Activated T-helper 17 cell treated with anti-CD3 and anti-CD28 coated beads, Interleukin-2, amount 50 U/mL, for 72 hours (primary cell): Measurements from ENCODE around the gene PDIA2. TPM values are rescaled to one million over a fixed set of nuclear protein-coding genes. Genes with fewer than 3 reads are reported as not detected.

Experiments used
- ATAC-seq: fragments of 150-1000 bp; cut with Tn5 transposase; replicated peaks from 2 replicates; pipeline ENCODE4 v1.10.0; 2021; ENCODE audit warnings: mild to moderate bottlenecking, moderate library complexity
- H3K27ac Mint-ChIP-seq: one replicate; pipeline ENCODE4 v1.8.0; 2022; ENCODE audit warnings: mixed read lengths
- H3K27me3 Mint-ChIP-seq: one replicate; pipeline ENCODE4 v1.8.0; 2022; ENCODE audit warnings: mixed read lengths
- H3K36me3 Mint-ChIP-seq: one replicate; pipeline ENCODE4 v1.8.0; 2022; ENCODE audit warnings: low read depth, mild to moderate bottlenecking, mixed read lengths
- H3K4me1 Mint-ChIP-seq: one replicate; pipeline ENCODE4 v1.8.0; 2022; ENCODE audit warnings: mixed read lengths
- H3K4me3 Mint-ChIP-seq: one replicate; pipeline ENCODE4 v1.8.0; 2022; ENCODE audit warnings: mild to moderate bottlenecking, mixed read lengths
- H3K9me3 Mint-ChIP-seq: one replicate; pipeline ENCODE4 v1.8.0; 2022; ENCODE audit warnings: mixed read lengths
- total RNA-seq, 2 donors: library from RNA; stranded (reverse); gene quantifications; one replicate each; pipeline ENCODE4 v1.2.3, GENCODE V29; 2022

Gene PDIA2, protein sequence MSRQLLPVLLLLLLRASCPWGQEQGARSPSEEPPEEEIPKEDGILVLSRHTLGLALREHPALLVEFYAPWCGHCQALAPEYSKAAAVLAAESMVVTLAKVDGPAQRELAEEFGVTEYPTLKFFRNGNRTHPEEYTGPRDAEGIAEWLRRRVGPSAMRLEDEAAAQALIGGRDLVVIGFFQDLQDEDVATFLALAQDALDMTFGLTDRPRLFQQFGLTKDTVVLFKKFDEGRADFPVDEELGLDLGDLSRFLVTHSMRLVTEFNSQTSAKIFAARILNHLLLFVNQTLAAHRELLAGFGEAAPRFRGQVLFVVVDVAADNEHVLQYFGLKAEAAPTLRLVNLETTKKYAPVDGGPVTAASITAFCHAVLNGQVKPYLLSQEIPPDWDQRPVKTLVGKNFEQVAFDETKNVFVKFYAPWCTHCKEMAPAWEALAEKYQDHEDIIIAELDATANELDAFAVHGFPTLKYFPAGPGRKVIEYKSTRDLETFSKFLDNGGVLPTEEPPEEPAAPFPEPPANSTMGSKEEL
- total RNA-seq, result not detected

GRCh38 chr16:283033-283805, at the start of gene PDIA2:
Gene PDIA2, plus strand, starts transcription at chr16:283164. Its CDS starts 6 bp downstream, at chr16:283170.
- no peaks in the 10 kb centered on the region for H3K27me3 Mint-ChIP-seq
- H3K36me3 Mint-ChIP-seq, result peaks cover 6% of the 10 kb centered on the region
- H3K9me3 Mint-ChIP-seq, result no peaks in the 10 kb centered on the region
- no peak within 1 kb of the TSS for H3K4me3 Mint-ChIP-seq
- no peak within 1 kb of the TSS for H3K27ac Mint-ChIP-seq
- no peaks in the 10 kb centered on the region for H3K4me1 Mint-ChIP-seq
- no peak for ATAC-seq

- Mint-ChIP-seq H3K36me3 (no peaks in the 10 kb centered on the region), H3K27ac (peak within 1 kb of the TSS; percentile 98), H3K4me3 (peak within 1 kb of the TSS; percentile 83), H3K27me3 (no peaks in the 10 kb centered on the region), H3K9me3 (no peaks in the 10 kb centered on the region), H3K4me1 (peaks cover 3% of the 10 kb centered on the region)
- peak; percentile 94 for ATAC-seq
Measured at GRCh38 chr16:234468-235305, 48.3 kb upstream of the PDIA2 start, which contains the start of gene FAM234A. Gene FAM234A, plus strand, starts transcription at chr16:234821. Its CDS starts 19,593 bp downstream, at chr16:254414.

GRCh38 chr16:239948-240277, 43.1 kb upstream of the PDIA2 start:
- Mint-ChIP-seq H3K27ac (no peak overlapping the region), H3K36me3 (no peaks in the 10 kb centered on the region), H3K4me3 (no peak overlapping the region), H3K4me1 (peaks cover 3% of the 10 kb centered on the region), H3K27me3 (no peaks in the 10 kb centered on the region), H3K9me3 (no peaks in the 10 kb centered on the region)
- ATAC-seq, result no peak

- Mint-ChIP-seq H3K4me3 (no peak overlapping the region), H3K27ac (no peak overlapping the region), H3K36me3 (no peaks in the 10 kb centered on the region), H3K27me3 (no peaks in the 10 kb centered on the region), H3K4me1 (peaks cover 3% of the 10 kb centered on the region), H3K9me3 (no peaks in the 10 kb centered on the region)
- no peak for ATAC-seq
Measured at GRCh38 chr16:240559-240958, 42.4 kb upstream of the PDIA2 start.

- Mint-ChIP-seq H3K36me3 (no peaks in the 10 kb centered on the region), H3K4me1 (peaks cover under 1% of the 10 kb centered on the region), H3K9me3 (no peaks in the 10 kb centered on the region), H3K4me3 (no peak overlapping the region), H3K27me3 (no peaks in the 10 kb centered on the region), H3K27ac (no peak overlapping the region)
- no peak for ATAC-seq
Measured at GRCh38 chr16:242281-242680, 40.7 kb upstream of the PDIA2 start.

- Mint-ChIP-seq H3K36me3 (no peaks in the 10 kb centered on the region), H3K27me3 (no peaks in the 10 kb centered on the region), H3K9me3 (no peaks in the 10 kb centered on the region), H3K4me3 (no peak overlapping the region), H3K4me1 (no peaks in the 10 kb centered on the region), H3K27ac (no peak overlapping the region)
- ATAC-seq, result no peak
Measured at GRCh38 chr16:243348-243747, 39.6 kb upstream of the PDIA2 start.

- Mint-ChIP-seq H3K27me3 (no peaks in the 10 kb centered on the region), H3K4me3 (no peak overlapping the region), H3K27ac (no peak overlapping the region), H3K9me3 (no peaks in the 10 kb centered on the region), H3K36me3 (peaks cover under 1% of the 10 kb centered on the region), H3K4me1 (no peaks in the 10 kb centered on the region)
- no peak for ATAC-seq
Measured at GRCh38 chr16:245105-245504, 37.9 kb upstream of the PDIA2 start.

DNA sequence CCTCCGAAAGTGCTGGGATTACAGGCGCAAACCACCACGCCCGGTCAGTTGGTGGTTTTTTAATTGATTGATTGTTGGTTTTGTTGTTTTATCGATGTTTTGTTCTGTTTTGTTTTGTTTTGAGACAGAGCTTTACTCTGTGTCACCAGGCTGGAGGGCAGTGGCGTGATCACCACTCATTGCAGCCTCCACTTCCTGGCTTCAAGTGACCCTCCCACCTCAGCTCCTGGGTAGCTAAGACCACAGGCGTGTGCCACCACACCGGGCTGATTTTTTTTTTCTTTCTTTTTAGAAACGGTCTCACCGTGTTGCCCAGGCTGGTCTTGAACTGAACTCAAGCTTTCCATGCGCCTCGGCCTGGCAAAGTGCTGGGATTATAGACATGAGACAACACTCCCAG, 35.9 kb upstream of the PDIA2 start:
- Mint-ChIP-seq H3K27me3 (no peaks in the 10 kb centered on the region), H3K4me3 (no peak overlapping the region), H3K4me1 (no peaks in the 10 kb centered on the region), H3K36me3 (peaks cover 8% of the 10 kb centered on the region), H3K9me3 (no peaks in the 10 kb centered on the region), H3K27ac (no peak overlapping the region)
- no peak for ATAC-seq

DNA sequence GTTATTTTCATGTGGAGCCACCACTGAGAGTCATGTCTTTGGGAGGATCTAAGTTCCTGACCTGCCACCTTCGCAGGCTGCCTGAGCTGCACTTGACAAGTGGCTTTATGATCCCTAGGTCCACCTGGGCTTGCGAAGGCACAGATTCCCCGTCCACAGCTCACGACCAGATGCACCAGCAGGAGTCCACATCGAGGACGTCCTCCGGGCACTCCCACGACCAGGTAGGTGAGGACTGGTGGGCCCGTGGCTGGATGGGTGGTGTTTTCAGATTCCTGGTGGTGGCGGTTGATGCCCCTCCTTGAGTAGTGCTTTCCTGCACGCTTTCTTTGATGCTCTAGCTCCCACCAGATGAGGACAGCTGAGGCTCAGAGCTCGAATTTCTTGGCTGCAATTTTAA, 33.5 kb upstream of the PDIA2 start:
- Mint-ChIP-seq H3K4me1 (peaks cover 7% of the 10 kb centered on the region), H3K36me3 (peaks cover 8% of the 10 kb centered on the region), H3K4me3 (no peak overlapping the region), H3K9me3 (no peaks in the 10 kb centered on the region), H3K27ac (no peak overlapping the region), H3K27me3 (no peaks in the 10 kb centered on the region)
- no peak for ATAC-seq

DNA sequence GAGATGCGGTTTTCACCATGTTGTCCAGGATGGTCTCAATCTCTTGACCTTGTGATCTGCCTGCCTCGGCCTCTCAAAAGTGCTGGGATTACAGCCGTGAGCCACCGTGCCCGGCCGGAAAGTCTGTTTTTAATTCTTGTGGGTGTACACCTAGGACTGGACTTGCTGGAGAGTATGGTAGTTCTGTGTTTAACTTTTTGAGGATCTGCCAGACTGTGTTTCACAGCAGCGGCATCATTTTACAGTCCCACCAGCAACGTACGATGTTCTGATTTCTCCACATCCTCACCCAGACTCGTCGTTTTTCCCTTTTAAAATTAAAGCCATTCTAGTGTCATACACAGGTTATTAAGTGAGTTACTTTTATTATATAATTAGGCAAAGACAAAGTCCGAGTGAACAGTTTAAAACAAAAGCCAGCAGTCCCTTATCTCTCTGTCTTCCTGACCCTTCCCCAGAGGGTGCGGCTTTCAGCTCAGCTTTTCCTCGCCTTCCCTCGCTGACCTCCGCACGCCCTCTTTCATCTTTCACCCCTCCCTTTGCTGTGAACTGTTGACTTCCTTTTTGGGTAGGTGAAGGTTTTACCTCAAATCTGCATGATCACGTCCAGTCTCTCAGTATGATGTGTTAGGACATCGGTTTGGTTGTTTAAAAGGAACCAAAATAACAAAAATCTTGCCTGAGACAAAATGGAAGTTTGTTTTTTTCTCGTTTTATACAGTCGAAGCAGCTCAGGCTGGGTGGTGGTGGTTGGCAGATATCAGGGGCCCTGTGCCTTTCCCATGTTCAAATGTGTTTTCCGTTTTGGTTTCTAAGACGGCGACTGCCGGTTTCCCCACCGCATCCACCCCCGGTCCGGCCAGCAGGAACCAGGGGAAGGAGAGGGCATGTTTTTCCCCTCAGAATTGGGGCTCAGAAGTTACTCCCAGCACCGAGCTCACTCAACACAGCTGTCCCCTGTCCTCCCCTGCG, 30.3 kb upstream of the PDIA2 start:
- peak overlapping the region; percentile 68 for H3K4me3 Mint-ChIP-seq
- peaks cover 24% of the 10 kb centered on the region for H3K36me3 Mint-ChIP-seq
- ATAC-seq, result peak; percentile 97
- H3K9me3 Mint-ChIP-seq, result no peaks in the 10 kb centered on the region
- H3K27me3 Mint-ChIP-seq, result no peaks in the 10 kb centered on the region
- peak overlapping the region; percentile 30 for H3K27ac Mint-ChIP-seq
- H3K4me1 Mint-ChIP-seq, result peaks cover 7% of the 10 kb centered on the region

GRCh38 chr16:253833-254232, 29.1 kb upstream of the PDIA2 start:
- no peak for ATAC-seq
- Mint-ChIP-seq H3K27me3 (no peaks in the 10 kb centered on the region), H3K4me3 (peak overlapping the region; percentile 68), H3K36me3 (peaks cover 24% of the 10 kb centered on the region), H3K4me1 (peaks cover 7% of the 10 kb centered on the region), H3K9me3 (no peaks in the 10 kb centered on the region), H3K27ac (no peak overlapping the region)

DNA sequence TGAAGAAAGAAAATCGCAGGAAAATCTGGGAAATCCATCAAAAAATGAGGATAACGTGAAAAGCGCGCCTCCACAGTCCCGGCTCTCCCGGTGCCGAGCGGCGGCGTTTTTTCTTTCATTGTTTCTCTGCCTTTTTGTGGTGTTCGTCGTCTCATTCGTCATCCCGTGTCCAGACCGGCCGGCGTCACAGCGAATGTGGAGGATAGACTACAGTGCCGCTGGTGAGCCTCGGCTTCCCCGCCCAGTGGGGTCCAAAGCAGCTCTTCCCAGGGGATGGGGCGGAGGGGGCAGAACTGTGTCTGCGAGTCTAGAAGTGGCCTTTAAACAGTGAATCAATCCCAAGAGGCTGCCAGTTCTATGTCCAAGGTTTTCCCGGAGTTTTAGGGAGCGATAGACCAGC, 28.5 kb upstream of the PDIA2 start:
- Mint-ChIP-seq H3K4me1 (peaks cover 13% of the 10 kb centered on the region), H3K9me3 (no peaks in the 10 kb centered on the region), H3K36me3 (peaks cover 24% of the 10 kb centered on the region), H3K4me3 (no peak overlapping the region), H3K27ac (no peak overlapping the region), H3K27me3 (no peaks in the 10 kb centered on the region)
- no peak for ATAC-seq

DNA sequence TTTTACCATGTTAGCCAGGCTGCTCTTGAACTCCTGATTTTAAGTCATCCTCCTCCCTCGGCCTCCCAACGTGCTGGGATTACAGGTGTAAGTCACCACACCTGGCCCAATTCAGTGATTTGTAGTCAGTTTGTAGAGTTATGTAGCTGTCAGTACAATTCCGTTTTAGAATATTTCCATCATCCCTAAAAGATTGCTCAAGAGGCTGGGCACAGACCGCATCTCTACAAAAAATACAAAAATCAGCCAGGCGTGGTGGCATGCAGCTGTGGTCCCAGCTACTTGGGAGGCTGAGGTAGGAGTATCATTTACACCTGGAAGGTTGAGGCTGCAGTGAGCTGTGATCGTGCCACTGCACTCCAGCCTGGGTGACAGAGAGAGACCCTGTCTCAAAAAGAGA, 27.8 kb upstream of the PDIA2 start:
- H3K4me3 Mint-ChIP-seq, result no peak overlapping the region
- H3K4me1 Mint-ChIP-seq, result peaks cover 13% of the 10 kb centered on the region
- peaks cover 23% of the 10 kb centered on the region for H3K36me3 Mint-ChIP-seq
- no peaks in the 10 kb centered on the region for H3K9me3 Mint-ChIP-seq
- no peaks in the 10 kb centered on the region for H3K27me3 Mint-ChIP-seq
- no peak for ATAC-seq
- no peak overlapping the region for H3K27ac Mint-ChIP-seq
